Small intestine (tissue), 16 donors: ENCODE results near the gene LYSMD4. TPM values are rescaled to one million over a fixed set of nuclear protein-coding genes. Genes with fewer than 3 reads are reported as not detected.
A peak's percentile ranks its signal among the peaks of the same experiment; 100 is the strongest.
"Not testable (repeated sequence)": the region's sequence is repeated elsewhere in the genome, so short reads cannot be mapped to it uniquely, and the experiment has no call there.

Source experiments
- DNase-seq, 2 donors: peaks; one replicate each; pipeline versions ENCODE4 v3.0.0 to v3.0.0-alpha.2; 2013
- FAIRE-seq: peaks from 2 replicates; lab custom pipeline; 2012; peaks lifted over from hg19 to GRCh38; lab: Jason Lieb, UNC
- H3K27ac ChIP-seq, 3 donors: one replicate each; pipeline ENCODE4 v1.5.1; 2013; ENCODE audit warnings: low read length in 2 of 3, mild to moderate bottlenecking in 2 of 3, control low read depth in 1 of 3, inconsistent platforms in 1 of 3, low read depth in 1 of 3, moderate library complexity in 1 of 3
- H3K27me3 ChIP-seq, 3 donors: one replicate each; pipeline ENCODE4 v1.6.1; 2013; ENCODE audit warnings: low read length in 3 of 3, inconsistent platforms in 1 of 3; ENCODE audit not compliant: control insufficient read depth in 3 of 3, insufficient read depth in 3 of 3
- H3K36me3 ChIP-seq, 3 donors: one replicate each; pipeline ENCODE4 v1.6.1; 2013; ENCODE audit warnings: low read length in 3 of 3, inconsistent platforms in 1 of 3, low read depth in 1 of 3, mild to moderate bottlenecking in 1 of 3, moderate library complexity in 1 of 3; ENCODE audit not compliant: control insufficient read depth in 3 of 3, insufficient read depth in 2 of 3
- H3K4me1 ChIP-seq, 3 donors: one replicate each; pipeline ENCODE4 v1.6.1; 2013; ENCODE audit warnings: low read length in 2 of 3, inconsistent platforms in 1 of 3, low read depth in 1 of 3, mild to moderate bottlenecking in 1 of 3, moderate library complexity in 1 of 3; ENCODE audit not compliant: control insufficient read depth in 3 of 3, insufficient read depth in 2 of 3
- H3K4me3 ChIP-seq, 3 donors: one replicate each; pipeline ENCODE4 v1.5.1; 2013; ENCODE audit warnings: low read length in 3 of 3, control low read depth in 1 of 3, inconsistent platforms in 1 of 3, low read depth in 1 of 3, mild to moderate bottlenecking in 1 of 3, moderate library complexity in 1 of 3
- H3K9me3 ChIP-seq, 2 donors: one replicate each; pipeline ENCODE4 v1.6.1; 2013; ENCODE audit warnings: low read depth in 1 of 2, low read length in 1 of 2; ENCODE audit not compliant: control insufficient read depth in 2 of 2, insufficient read depth in 1 of 2
- WGBS, 3 donors: extraction: QIAGEN DNeasy Blood & Tissue Kit; methylation state at CpG; one replicate each; pipeline ENCODE4 v1.1.7; 2013; 5-methylcytosine and 5-hydroxymethylcytosine counted together
- long read RNA-seq, 10 donors: transcript quantifications; one replicate each; lab custom pipeline, GENCODE V29; 2026
- polyA plus RNA-seq, 4 donors: library from polyadenylated mRNA; stranded (reverse) in 3 of 4; unstranded in 1 of 4; fragments of 200-250 nt in 3 of 4; fragments of 120-200 nt in 1 of 4; gene quantifications; one replicate each; pipeline versions ENCODE4 v1.2.1 to v1.2.3, GENCODE V29; 2013
- donor health status: healthy with polysubstance abuse.
- donor health status: control.
- donor health status: control.
- donor health status: Bipolar disorder and iron deficiency.
- donor health status: healthy.

LYSMD4 gene
- polyA plus RNA-seq, result 10 to 100 TPM in 1 of 4 donors, 1 to 10 TPM in 3; 5.4 to 18.2 (median 7.5) TPM
- long read RNA-seq, donor 1, result 0 reads
- long read RNA-seq, donor 2, transcript LYSMD4-203 (1 exons, 2,122 nt), result major isoform, 12 of 18 reads
- long read RNA-seq, donor 2, partial matches to known transcripts, result 6 of 18 reads
- long read RNA-seq, donor 2, other reads (novel, unspliced or antisense), result 0 of 18 reads
- long read RNA-seq, donor 3, transcript LYSMD4-203 (1 exons, 2,122 nt), result major isoform, 65 of 66 reads
- long read RNA-seq, donor 3, partial matches to known transcripts, result 0 of 66 reads
- long read RNA-seq, donor 3, other reads (novel, unspliced or antisense), result 0 of 66 reads
- long read RNA-seq, donor 4, partial matches to known transcripts, result 0 of 1 reads
- long read RNA-seq, donor 4, other reads (novel, unspliced or antisense), result 0 of 1 reads
- long read RNA-seq, donor 5, transcript LYSMD4-203 (1 exons, 2,122 nt), result major isoform, 19 of 20 reads
- long read RNA-seq, donor 5, partial matches to known transcripts, result 0 of 20 reads
- long read RNA-seq, donor 5, other reads (novel, unspliced or antisense), result 0 of 20 reads
- long read RNA-seq, donor 6, transcript LYSMD4-203 (1 exons, 2,122 nt), result major isoform, 24 of 25 reads
- long read RNA-seq, donor 6, partial matches to known transcripts, result 0 of 25 reads
- long read RNA-seq, donor 6, other reads (novel, unspliced or antisense), result 0 of 25 reads
- long read RNA-seq, donor 7, transcript LYSMD4-203 (1 exons, 2,122 nt), result major isoform, 789 of 793 reads
- long read RNA-seq, donor 7, partial matches to known transcripts, result 0 of 793 reads
- long read RNA-seq, donor 7, other reads (novel, unspliced or antisense), result 0 of 793 reads
- long read RNA-seq, donor 8, transcript LYSMD4-203 (1 exons, 2,122 nt), result major isoform, 27 of 27 reads
- long read RNA-seq, donor 8, partial matches to known transcripts, result 0 of 27 reads
- long read RNA-seq, donor 8, other reads (novel, unspliced or antisense), result 0 of 27 reads
- long read RNA-seq, donor 9, transcript LYSMD4-203 (1 exons, 2,122 nt), result major isoform, 23 of 23 reads
- long read RNA-seq, donor 9, partial matches to known transcripts, result 0 of 23 reads
- long read RNA-seq, donor 9, other reads (novel, unspliced or antisense), result 0 of 23 reads
- long read RNA-seq, donor 10, transcript LYSMD4-203 (1 exons, 2,122 nt), result major isoform, 42 of 43 reads
- long read RNA-seq, donor 10, partial matches to known transcripts, result 0 of 43 reads
- long read RNA-seq, donor 10, other reads (novel, unspliced or antisense), result 0 of 43 reads

DNA sequence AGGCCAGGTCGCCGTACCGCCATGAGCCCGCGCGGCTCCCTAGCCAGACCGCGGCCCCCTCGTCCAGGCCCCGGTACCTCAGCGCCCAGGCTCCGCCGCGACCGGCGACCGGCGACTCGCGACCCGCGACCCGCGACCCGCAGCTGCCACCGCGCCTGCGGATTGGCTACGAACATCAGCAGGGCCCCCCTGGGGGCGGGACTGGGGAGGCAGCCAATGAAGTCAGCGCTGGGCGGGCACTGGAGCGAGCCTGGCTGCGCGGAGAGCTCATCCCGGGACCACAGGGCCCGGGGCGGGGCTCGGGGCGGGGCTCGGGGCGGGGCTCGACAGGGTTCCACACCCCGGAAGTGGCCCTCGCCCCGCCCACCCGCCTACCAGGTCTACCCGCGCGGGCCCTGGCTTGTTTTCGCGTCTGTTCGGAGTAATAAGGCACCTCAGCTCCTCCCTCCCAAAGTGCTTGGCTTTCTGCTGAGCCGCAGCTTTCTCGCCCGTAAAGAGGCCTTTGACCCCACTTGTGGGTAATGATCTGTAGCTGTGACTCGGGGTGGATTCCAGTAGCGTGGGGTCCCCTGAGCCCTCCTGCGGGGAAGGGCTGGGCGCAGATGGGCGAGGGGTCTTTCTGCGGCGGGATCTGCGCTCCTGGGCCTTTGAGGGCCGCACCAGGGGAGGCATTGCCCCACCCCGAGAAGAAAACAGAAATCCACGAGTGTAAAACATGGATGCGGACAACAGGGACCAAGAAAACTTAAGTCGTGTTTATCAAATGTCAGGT is at the start of gene LYSMD4:
Gene LYSMD4 (minus strand): TSS at position 170 of the 772 bp plus-strand sequence. CDS start 1,438 bp downstream, outside the sequence.
- DNase-seq (peak; percentile 98 to 99), FAIRE-seq (no peak)
- no peaks in the 10 kb centered on the region for H3K27me3 ChIP-seq
- H3K27ac ChIP-seq, result peak within 1 kb of the TSS; percentile 91 to 98 (median 93)
- peaks cover 0 to 3% of the 10 kb centered on the region in 2 donors for H3K9me3 ChIP-seq
- H3K4me3 ChIP-seq, result peak within 1 kb of the TSS; percentile 74 to 91 (median 83)
- peaks cover 0 to 10% (median 0%) of the 10 kb centered on the region in 3 donors for H3K36me3 ChIP-seq
- 4 to 8% (median 7%) methylated on average over 56 to 69 of the region's 69 CpGs for WGBS, 3 donors
- peaks cover 0 to 21% (median 5%) of the 10 kb centered on the region in 3 donors for H3K4me1 ChIP-seq

DNA sequence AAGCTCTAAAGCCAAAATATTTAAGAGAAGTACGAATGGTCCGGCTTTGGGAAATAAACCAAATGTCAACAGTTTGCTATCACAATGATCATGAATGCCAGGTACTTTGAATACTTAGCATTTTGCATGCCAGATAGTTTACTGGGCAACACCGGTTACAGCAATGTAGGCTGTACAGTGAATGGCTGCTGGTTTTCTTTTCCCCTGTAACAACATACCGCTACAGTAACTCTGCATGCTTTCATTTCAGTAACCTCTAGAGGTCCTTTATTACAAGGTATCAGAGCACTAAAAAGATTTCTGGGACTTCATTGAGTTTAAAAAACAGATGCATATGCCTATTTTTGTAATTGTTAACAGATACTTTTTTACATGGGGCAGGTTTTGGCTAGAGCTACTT is 48.8 kb upstream of the LYSMD4 start:
- WGBS, 3 donors, result 31 to 60% (median 34%) methylated on average over 1 to 2 of the region's 4 CpGs
- H3K4me1 ChIP-seq, H3K36me3 ChIP-seq, H3K27ac ChIP-seq, H3K9me3 ChIP-seq, H3K4me3 ChIP-seq, DNase-seq, FAIRE-seq, H3K27me3 ChIP-seq: not testable (repeated sequence)

DNA sequence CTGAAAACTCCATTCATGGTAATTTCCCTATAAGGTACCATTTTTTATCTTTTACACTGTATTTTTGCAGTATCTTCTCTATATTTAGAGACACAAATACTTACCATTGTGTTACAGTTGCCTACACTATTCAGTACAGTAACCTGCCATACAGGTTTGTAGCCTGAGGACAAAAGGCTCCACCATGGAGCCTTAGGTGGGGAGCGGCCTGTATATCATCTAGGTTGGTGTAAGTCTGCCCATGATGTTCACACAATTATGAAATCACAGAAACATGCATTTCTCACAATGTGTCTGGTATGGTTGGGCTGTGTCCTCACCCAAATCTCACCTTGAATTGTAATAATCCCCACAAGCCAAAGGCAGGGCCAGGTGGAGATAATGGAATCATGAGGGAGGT is 43.9 kb upstream of the LYSMD4 start:
- WGBS, 3 donors, result 94 to 100% (median 97%) methylated on average over 1 of the region's 1 CpG
- H3K4me3 ChIP-seq, result no peak overlapping the region
- no peaks in the 10 kb centered on the region for H3K36me3 ChIP-seq
- no peaks in the 10 kb centered on the region for H3K4me1 ChIP-seq
- DNase-seq, result no peak
- H3K9me3 ChIP-seq, result no peaks in the 10 kb centered on the region
- H3K27ac ChIP-seq, result no peak overlapping the region
- no peaks in the 10 kb centered on the region for H3K27me3 ChIP-seq
- FAIRE-seq, result no peak

DNA sequence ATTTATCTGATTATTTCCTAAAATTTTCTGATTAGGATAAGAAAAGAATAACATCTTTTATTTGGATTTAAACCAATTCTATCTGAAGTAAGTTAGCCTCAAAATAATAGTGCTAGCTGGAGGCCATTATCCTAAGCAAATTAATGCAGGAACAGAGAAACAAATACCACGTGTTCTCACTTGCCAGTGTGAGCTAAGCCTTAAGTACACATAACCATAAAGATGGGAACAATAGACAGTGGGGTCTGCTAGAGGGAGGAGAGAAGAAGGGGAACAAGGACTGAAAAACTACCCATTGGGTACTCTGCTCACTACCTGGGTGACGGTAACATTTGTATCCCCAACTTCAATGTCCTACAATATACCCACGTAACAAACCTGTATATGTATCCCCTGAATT is 31.3 kb upstream of the LYSMD4 start:
- Histone ChIP-seq H3K27ac (no peak overlapping the region), H3K27me3 (no peaks in the 10 kb centered on the region), H3K4me3 (no peak overlapping the region), H3K9me3 (no peaks in the 10 kb centered on the region), H3K36me3 (no peaks in the 10 kb centered on the region), H3K4me1 (no peaks in the 10 kb centered on the region)
- DNase-seq, result no peak
- 80 to 81% (median 80%) methylated on average over 3 of the region's 3 CpGs for WGBS, 3 donors
- FAIRE-seq, result no peak

DNA sequence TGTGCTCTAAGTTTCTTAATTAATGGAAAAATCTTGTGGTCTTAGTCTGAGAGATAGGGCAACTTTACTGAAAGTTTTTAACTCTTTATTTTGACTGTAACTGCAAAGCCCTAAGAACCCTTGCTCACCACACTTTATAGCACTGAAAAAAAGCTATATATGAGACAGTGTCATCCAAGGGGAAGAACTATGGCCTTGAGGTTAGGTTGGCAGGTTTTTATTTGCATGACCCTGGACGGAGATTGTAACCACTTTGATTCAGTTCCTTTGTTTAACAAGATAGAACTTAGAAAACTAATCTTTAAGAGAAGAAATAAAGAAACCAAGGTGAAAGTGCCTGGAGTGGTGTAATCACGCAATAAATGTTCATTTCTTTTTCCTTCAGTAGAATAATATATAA is 30.6 kb upstream of the LYSMD4 start:
- Histone ChIP-seq H3K27me3 (no peaks in the 10 kb centered on the region), H3K9me3 (no peaks in the 10 kb centered on the region), H3K27ac (no peak overlapping the region), H3K4me1 (no peaks in the 10 kb centered on the region), H3K36me3 (no peaks in the 10 kb centered on the region), H3K4me3 (no peak overlapping the region)
- DNase-seq (no peak), FAIRE-seq (no peak)
- 71 to 78% (median 72%) methylated on average over 2 of the region's 2 CpGs for WGBS, 3 donors

DNA sequence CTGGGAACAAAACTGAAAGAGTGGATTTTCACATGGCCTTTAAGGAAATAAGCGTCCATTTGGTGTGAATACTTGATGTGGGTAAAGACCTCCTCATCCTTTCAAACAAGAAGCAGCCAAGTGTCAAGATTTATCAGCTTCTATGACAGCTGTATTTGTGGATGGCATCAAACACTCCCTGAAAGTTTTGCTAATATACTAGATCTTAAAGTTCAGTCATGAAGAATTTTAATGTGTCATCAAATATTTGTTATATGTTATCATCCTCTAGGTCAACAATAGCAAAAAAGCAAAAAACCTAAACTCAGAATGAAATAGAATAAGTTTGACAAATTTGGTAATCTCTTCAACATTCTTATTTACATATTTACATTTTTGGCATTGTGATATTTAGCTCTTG is 29.1 kb upstream of the LYSMD4 start:
- FAIRE-seq (no peak), DNase-seq (no peak)
- WGBS, 3 donors, result 89 to 97% (median 96%) methylated on average over 1 of the region's 1 CpG

DNA sequence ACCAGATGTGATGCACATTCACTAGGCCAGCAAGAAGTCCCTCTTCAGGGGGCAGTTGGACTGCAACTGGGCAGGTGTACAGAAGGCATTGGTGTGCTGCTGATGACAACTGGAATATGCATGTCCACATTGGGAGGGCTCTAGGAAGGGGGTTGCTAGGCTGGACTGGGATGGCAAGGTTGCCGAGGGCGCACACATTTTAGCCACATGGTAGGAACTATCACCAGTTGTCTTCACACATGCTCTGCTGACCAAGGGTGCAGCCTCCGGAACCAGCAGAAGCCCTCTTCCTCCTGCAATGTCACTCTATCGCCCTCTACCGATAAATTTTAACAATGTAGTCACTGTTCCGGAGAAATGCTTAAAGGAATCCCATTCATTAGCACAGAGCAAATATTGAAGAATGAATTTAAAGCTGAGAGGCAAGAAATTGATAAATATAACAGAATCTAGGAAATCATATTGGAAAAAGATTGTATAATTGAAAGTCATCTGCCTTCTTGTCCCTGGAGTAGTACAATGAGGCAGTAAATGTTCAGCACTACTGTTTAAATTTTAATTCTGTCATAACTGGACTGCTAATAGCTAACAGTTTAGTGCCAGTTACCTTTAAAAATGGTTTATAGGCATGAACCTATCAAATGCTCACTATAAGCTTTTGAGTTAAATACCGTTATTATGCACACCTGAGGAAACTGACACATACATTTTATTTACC is 22.6 kb upstream of the LYSMD4 start:
- H3K36me3 ChIP-seq, result no peaks in the 10 kb centered on the region
- no peaks in the 10 kb centered on the region for H3K9me3 ChIP-seq
- FAIRE-seq (no peak), DNase-seq (peak; percentile 75 to 81)
- no peaks in the 10 kb centered on the region for H3K27me3 ChIP-seq
- no peak overlapping the region for H3K27ac ChIP-seq
- 6 to 11% (median 8%) methylated on average over 7 of the region's 7 CpGs for WGBS, 3 donors
- H3K4me1 ChIP-seq, result no peaks in the 10 kb centered on the region
- H3K4me3 ChIP-seq, result no peak overlapping the region

More for the DNA sequence above, 29.1 kb upstream of the LYSMD4 start:
- H3K27ac ChIP-seq, result no peak overlapping the region
- no peak overlapping the region for H3K4me3 ChIP-seq
- no peaks in the 10 kb centered on the region for H3K9me3 ChIP-seq
- no peaks in the 10 kb centered on the region for H3K36me3 ChIP-seq
- H3K27me3 ChIP-seq, result no peaks in the 10 kb centered on the region
- no peaks in the 10 kb centered on the region for H3K4me1 ChIP-seq
